Measurements from ENCODE around the gene MRPS23. TPM values are rescaled to one million over a fixed set of nuclear protein-coding genes. Genes with fewer than 3 reads are reported as not detected.

MRPS23 gene
- total RNA-seq, 4 donors from 2014 or later, result 5.9 to 12.1 (median 9.3) TPM

DNA sequence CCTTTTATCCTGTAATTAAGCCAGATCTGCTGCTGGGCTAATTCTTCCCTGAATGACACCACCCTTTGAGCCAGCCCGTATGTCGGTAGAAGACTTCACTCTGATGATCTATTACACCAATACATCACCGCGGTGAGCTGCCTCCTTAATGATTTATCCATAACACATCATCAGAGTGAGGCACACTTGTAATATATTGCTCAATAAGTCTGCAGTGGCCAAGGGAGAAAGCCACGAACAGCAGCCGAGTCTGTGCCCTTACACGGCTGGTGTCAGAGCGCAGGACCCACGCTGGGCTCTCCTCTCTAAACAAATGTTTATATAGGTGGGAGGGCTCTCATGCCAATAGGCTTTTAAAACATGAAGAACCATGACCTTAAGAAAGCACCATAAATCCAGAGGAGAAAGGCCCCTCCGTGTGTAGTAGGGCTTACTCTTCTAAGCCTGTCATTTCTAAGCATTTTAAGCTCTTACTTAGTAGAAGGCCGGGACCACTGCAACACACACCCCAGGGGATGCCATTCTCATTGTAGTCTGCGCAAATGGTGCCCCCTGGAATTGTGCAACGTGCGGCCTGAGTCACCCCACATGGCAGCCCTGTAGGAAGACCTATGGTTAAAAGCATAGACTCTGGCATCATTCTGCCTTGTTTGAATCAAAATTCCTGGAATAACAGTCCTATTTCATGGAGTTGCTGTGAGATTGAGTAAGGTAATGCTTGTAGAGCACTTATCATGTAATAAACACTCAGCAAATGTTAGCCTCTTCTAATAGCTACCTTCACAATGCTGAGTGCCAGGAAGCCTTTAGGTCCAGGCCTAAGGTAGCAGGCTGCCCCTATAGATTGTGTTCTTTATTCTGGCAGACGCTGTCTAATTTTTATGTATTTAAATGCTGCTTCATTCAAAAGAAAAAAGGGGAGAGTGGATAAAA lies 26.1 kb downstream of the MRPS23 start:
- TF ChIP-seq, protein P1, sequence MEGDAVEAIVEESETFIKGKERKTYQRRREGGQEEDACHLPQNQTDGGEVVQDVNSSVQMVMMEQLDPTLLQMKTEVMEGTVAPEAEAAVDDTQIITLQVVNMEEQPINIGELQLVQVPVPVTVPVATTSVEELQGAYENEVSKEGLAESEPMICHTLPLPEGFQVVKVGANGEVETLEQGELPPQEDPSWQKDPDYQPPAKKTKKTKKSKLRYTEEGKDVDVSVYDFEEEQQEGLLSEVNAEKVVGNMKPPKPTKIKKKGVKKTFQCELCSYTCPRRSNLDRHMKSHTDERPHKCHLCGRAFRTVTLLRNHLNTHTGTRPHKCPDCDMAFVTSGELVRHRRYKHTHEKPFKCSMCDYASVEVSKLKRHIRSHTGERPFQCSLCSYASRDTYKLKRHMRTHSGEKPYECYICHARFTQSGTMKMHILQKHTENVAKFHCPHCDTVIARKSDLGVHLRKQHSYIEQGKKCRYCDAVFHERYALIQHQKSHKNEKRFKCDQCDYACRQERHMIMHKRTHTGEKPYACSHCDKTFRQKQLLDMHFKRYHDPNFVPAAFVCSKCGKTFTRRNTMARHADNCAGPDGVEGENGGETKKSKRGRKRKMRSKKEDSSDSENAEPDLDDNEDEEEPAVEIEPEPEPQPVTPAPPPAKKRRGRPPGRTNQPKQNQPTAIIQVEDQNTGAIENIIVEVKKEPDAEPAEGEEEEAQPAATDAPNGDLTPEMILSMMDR (IDR thresholded peaks at IDR 0.05; ENCODE audit: low read depth), result no peak

DNA sequence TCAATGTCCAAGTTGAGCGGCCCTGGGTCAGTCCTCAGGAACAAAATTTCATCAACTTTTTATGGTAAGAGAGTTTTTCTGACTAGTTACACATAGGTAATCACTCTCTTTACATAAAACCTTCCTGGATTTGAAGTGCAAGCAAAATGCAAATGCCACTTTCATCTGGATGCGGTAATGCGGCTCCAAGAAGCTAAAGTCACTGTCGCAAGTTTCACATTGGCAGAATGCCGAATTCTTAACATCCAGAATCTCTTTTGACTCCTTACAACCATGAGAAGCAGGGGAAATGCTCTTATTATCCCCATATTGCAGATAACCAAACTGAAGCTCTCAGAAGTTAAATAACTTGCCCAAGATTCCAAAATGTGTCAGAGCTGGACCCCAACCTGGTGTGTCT lies 30.0 kb downstream of the MRPS23 start:
- TF ChIP-seq, protein P1 (IDR thresholded peaks at IDR 0.05; ENCODE audit: low read depth), result no peak

DNA sequence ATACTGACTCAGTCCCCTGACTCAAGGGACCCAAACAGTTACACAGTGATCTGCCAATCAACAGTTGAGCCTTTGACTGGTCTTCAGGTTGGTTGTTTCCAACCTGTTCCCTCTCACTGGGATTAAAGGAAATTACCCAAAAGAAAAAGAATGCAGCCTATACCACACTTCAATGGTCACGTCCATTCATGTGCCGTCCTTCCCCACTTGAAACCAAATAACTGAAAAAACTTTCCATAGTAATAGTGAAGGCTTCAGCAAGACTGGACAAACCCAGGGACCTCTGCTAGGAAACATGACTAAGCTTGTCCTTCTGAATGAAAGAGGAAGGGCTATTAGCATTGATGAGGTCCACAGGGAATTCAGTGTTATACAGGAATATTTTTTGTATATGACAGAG lies 30.6 kb downstream of the MRPS23 start:
- TF ChIP-seq, protein P1 (IDR thresholded peaks at IDR 0.05; ENCODE audit: low read depth), result no peak

DNA sequence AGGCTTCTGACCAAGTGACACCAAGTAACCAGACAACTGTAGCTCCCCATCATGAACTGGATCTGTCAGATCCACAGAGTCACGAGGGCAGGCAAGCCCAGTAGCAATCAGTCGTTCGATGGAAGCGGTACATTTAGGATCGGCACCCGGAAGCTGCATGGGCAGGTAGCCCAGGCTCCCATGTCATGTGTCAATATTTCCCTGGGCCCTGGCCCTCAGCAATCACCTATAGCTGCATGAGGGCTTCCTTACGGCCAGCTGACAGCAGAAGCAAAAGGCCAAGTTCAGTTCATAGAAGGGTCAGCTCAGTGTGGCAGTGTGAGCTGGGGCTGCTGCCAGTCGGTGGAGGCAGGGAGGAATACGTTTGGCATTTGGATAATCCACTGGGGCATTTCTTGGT lies 31.8 kb downstream of the MRPS23 start:
- TF ChIP-seq, protein P1 (IDR thresholded peaks at IDR 0.05; ENCODE audit: low read depth), result no peak

DNA sequence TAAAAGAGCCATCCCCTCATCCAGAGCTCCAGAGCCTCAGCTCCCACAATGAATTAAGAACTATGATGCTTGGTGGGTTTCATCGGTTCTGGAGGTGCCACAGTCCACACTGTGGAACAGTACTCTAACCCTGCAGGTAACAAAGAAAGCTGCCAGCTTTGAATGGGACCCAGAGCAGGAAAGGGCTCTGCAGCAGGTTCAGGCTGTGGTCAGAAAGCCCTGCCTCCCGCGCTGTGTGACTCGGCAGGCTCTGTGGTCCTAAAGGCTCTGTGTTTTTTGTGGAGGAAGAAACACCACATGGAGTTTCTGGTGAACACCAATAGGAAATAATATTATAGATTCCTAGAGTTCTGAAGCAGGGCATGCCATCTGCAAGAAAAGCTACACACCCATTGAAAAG lies 32.5 kb downstream of the MRPS23 start:
- TF ChIP-seq, protein P1 (IDR thresholded peaks at IDR 0.05; ENCODE audit: low read depth), result no peak

DNA sequence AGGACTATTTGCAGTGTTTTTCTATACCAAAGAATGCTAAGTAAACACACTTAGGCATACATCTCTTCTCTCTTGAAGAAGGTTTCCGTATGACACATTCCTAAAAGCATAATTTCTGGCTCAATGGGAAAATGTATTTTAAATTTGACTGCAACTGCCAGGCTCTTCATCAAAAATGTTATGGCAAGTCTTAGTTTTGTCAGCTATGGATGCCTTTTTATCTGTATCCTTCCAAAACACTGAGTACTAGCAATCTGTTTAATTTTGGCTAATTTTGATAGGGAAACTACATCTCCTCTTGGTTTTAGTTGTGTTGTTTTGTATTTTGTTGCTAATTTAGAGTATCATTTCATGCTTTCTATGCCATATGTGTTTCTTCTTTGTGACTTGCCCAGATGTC lies 35.4 kb downstream of the MRPS23 start:
- TF ChIP-seq, protein P1 (IDR thresholded peaks at IDR 0.05; ENCODE audit: low read depth), result no peak

DNA sequence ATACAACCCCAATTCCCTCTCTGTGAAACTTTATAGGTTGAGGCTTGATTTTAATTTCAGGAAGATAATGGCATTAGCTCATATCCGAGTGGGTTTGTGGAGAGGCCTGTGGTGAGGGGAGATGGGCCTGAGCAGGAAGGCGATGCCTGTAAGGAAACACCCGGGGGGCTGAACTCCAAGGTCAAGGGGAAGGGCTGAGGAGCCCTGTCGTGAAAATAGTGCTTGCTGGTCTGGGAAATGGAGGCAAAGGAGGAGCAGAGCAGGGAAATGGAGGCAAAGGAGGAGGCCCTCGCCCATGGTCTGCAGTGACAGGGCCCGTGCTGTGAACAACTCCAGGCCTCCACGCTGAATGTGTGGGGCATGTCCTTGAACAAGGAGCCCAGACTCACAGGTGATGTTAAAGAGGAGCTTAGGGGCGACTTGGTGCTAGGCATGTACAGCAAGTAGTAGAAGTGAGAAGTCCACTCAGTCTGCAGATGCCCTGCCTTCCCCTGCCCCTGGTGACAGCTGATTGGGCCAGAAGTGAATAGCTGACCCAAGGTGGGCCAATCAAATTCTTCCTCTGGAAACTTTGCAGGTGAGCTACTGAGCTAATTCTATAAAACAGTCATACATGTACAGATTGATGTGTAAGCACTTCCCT lies 38.1 kb downstream of the MRPS23 start:
- TF ChIP-seq, protein P1 (IDR thresholded peaks at IDR 0.05; ENCODE audit: low read depth), result no peak
